Panc1 (cell line): Measurements from ENCODE around the gene DGCR8. TPM values are rescaled to one million over a fixed set of nuclear protein-coding genes. Genes with fewer than 3 reads are reported as not detected.

Experiments
- ATAC-seq: fragments of 200-7000 bp; cut with Tn5 transposase; 2 replicates; pipeline ENCODE4 v1.9.1; 2020; ENCODE audit warnings: mild to moderate bottlenecking, moderate library complexity
- BruUV-seq: library from RNA; stranded (reverse); fragments of 400-500 nt; replicated peaks from 2 replicates; lab custom pipeline; 2021; lab: Mats Ljungman, UMichigan
- CTCF ChIA-PET: fragments of 300-600 bp; sonication (Branson Sonifier 250); formaldehyde crosslinking; loops from one replicate; lab custom pipeline; 2022; ENCODE audit warnings: antibody characterized with exemption; lab: Charles Lee
- POLR2A ChIA-PET: fragments of 300-600 bp; sonication (Branson Sonifier 250); formaldehyde crosslinking; loops from one replicate; lab custom pipeline; 2022; ENCODE audit warnings: antibody characterized with exemption; lab: Charles Lee
- DNase-seq: peaks from one replicate; pipeline ENCODE4 v3.0.0-alpha.2; 2010; ENCODE audit warnings: low read depth, low spot score
- H3K27ac ChIP-seq: 2 replicates; pipeline ENCODE4 v1.5.1; 2011; ENCODE audit warnings: mild to moderate bottlenecking, low read length, inconsistent platforms
- H3K27me3 ChIP-seq: fragments of 200-500 bp; sonication (Bioruptor generic); 2 replicates; pipeline ENCODE4 v1.6.0; 2014; ENCODE audit warnings: low read length, inconsistent platforms; ENCODE audit not compliant: control insufficient read depth, insufficient read depth
- H3K36me3 ChIP-seq: fragments of 200-500 bp; sonication (Bioruptor generic); 2 replicates; pipeline ENCODE4 v1.5.1; 2014; ENCODE audit warnings: inconsistent platforms, mild to moderate bottlenecking, low read length, moderate library complexity; ENCODE audit not compliant: control insufficient read depth, insufficient read depth
- H3K4me1 ChIP-seq: 2 replicates; pipeline ENCODE4 v1.5.1; 2011; ENCODE audit warnings: inconsistent platforms, mild to moderate bottlenecking, low read length, moderate library complexity; ENCODE audit not compliant: control insufficient read depth, insufficient read depth
- H3K4me3 ChIP-seq, 2 experiments: 2 replicates each; pipeline ENCODE4 v1.5.1; 2011 to 2012; ENCODE audit warnings: low read depth in 2 of 2, low read length in 2 of 2, mild to moderate bottlenecking in 2 of 2, inconsistent platforms in 1 of 2, moderate library complexity in 1 of 2
- H3K9me3 ChIP-seq: fragments of 200-500 bp; sonication (Bioruptor generic); 2 replicates; pipeline ENCODE4 v1.5.1; 2014; ENCODE audit warnings: low read depth, mild to moderate bottlenecking, inconsistent platforms, low read length, moderate library complexity; ENCODE audit not compliant: control insufficient read depth, insufficient read depth
- CTCF ChIP-seq: fragments of 450-650 bp; IDR thresholded peaks from 2 replicates; pipeline ENCODE4 v1.5.1; 2017; ENCODE audit warnings: mild to moderate bottlenecking
- POLR2AphosphoS5 ChIP-seq: IDR thresholded peaks from 2 replicates; pipeline ENCODE4 v1.6.1; 2012; ENCODE audit warnings: mild to moderate bottlenecking, low read depth, low read length, moderate library complexity
- REST ChIP-seq, 2 experiments: IDR thresholded peaks; 2 replicates each; pipeline ENCODE4 v1.6.1; 2011 to 2012; ENCODE audit warnings: low read depth in 2 of 2, control low read depth in 1 of 2, low read length in 1 of 2, mild to moderate bottlenecking in 1 of 2, moderate library complexity in 1 of 2; ENCODE audit not compliant: insufficient read depth in 1 of 2
- SIN3A ChIP-seq: IDR thresholded peaks from 2 replicates; pipeline ENCODE4 v1.6.1; 2012; ENCODE audit warnings: low read depth, mild to moderate bottlenecking, low read length, moderate library complexity, borderline replicate concordance; ENCODE audit not compliant: insufficient read depth
- TCF7L2 ChIP-seq: IDR thresholded peaks from 2 replicates; pipeline ENCODE4 v1.6.1; 2011; ENCODE audit warnings: mild to moderate bottlenecking, low read depth, low read length, inconsistent platforms
- in situ Hi-C: cut with HindIII; loops from 2 replicates; pipeline ENCODE4 v1.10.0; 2016; ENCODE audit warnings: low sequenced_read_pairs, low pct_unique_long_range_greater_than_20kb
- intact Hi-C: fragments of 100-400 bp; cut with micrococcal nuclease; formaldehyde crosslinking; loops from one replicate; pipeline ENCODE4 v1.10.0; 2022; ENCODE audit not compliant: unreplicated experiment
- total RNA-seq: library from RNA; stranded (reverse); gene quantifications from one replicate; pipeline ENCODE4 v1.2.1, GENCODE V29; 2021; ENCODE audit not compliant: unreplicated experiment

The DGCR8 gene
- total RNA-seq, 1 experiment from 2014 or later = 35.0 TPM

- H3K9me3 ChIP-seq = no peaks in the 10 kb centered on the region
- in situ Hi-C loops = no loop called here
- no peaks in the 10 kb centered on the region for H3K4me1 ChIP-seq
- no peaks in the 10 kb centered on the region for H3K36me3 ChIP-seq
- no peaks in the 10 kb centered on the region for H3K27me3 ChIP-seq
- no TSS peak for BruUV-seq
- DNase-seq (peak; percentile 64), ATAC-seq (peak; percentile 92)
- ChIA-PET POLR2A (no interaction called here), CTCF (interaction anchor here (0.6 kb wide), 1 partner anchor 128 kb away, joined by 3 read pairs; no protein-coding TSS in a partner anchor)
- intact Hi-C loops = loop anchor here (2.0 kb wide), 1 partner anchor 128 kb away; no protein-coding TSS in a partner anchor
- H3K4me3 ChIP-seq = no peak overlapping the region
- TF ChIP-seq TCF7L2 (no peak), REST (IDR thresholded peaks at IDR 0.05; ENCODE audit: insufficient read depth in 1 of 2, low read depth in 2 of 2, low read length in 1 of 2) (0 out of 4 replicates have a peak, but pooled peaks of 1 of the 2 experiments have one; percentile 9), CTCF (peak; percentile 89), SIN3A (no peak), POLR2AphosphoS5 (no peak)
- H3K27ac ChIP-seq = no peak overlapping the region
These were observed 76.8 kb downstream of the DGCR8 start for GRCh38 chr22:20156611-20157429.

DNA sequence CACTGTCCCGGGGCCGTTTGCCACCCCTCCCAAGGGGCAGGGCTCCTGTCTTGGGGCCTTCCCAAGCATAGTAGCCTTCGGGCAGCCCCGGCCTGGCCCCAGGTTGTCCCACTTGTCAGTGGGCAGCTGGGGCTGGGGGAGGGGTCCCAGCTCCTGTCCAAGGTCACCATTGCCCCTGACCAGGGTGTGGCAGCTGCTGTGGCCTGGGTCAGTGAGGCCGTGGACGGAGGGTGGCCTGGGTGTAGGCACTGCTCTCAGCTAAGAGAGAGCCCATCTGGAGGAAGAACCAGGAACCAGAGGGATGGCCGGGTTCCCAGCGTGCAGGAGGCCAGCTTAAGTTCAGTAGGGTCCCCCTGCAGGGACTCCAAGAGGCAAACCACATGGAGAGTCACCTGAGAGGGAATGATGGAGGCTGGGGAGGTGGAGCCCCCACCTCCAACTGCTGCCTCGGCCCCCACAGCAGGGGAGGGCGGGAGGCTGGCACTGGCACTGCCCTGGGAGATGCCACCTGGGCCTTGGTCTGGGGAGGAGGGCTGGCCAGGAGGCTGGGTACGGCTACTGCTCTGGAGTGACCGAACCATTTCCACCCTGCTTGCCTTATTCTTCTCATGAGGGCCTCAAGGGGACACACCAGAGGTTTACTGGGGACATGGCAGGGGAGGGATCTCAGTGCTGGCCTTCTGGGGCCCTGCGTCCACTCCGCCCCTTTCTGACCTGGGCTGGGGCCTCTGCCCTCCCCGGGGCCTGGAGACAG lies 77.6 kb downstream of the DGCR8 start:
- no peak overlapping the region for H3K27ac ChIP-seq
- ATAC-seq = peak; percentile 26; the same call in 1 of the 2 replicates
- POLR2A ChIA-PET = no interaction called here

More for the DNA sequence above, 77.6 kb downstream of the DGCR8 start:
- Histone ChIP-seq H3K4me3 (no peak overlapping the region), H3K9me3 (no peaks in the 10 kb centered on the region), H3K27me3 (no peaks in the 10 kb centered on the region), H3K36me3 (no peaks in the 10 kb centered on the region), H3K4me1 (no peaks in the 10 kb centered on the region)
- CTCF ChIA-PET = interaction anchor here (0.6 kb wide), 1 partner anchor 127 kb away, joined by 3 read pairs; no protein-coding TSS in a partner anchor
- intact Hi-C loops = loop anchor here (2.0 kb wide), 1 partner anchor 127 kb away; no protein-coding TSS in a partner anchor
- TF ChIP-seq REST (IDR thresholded peaks at IDR 0.05; ENCODE audit: insufficient read depth in 1 of 2, low read depth in 2 of 2, low read length in 1 of 2) (no peak), SIN3A (no peak), CTCF (no peak), POLR2AphosphoS5 (no peak), TCF7L2 (no peak)
- in situ Hi-C loops = no loop called here
- DNase-seq = no peak
- no TSS peak for BruUV-seq
